ENCODE results near the gene FCF1.

The FCF1 gene

GRCh38 chr14:74669846-74670245, 43.1 kb upstream of the FCF1 start:
- ChIA-PET POLR2A (interaction anchor here (1.1 to 1.2 kb wide), 2 partner anchors 11 to 50 kb away, joined by 3 read pairs; no protein-coding TSS in a partner anchor), CTCF (interaction anchor here (0.9 to 2.1 kb wide), 6 partner anchors 9 to 61 kb away, joined by 3 to 18 read pairs (median 4); partner anchors contain the start of gene LTBP2)
- no peak overlapping the region for H3K4me3 ChIP-seq (ENCODE audit: low read depth, low read length)
- DNase-seq (ENCODE audit: low read depth, low spot score) = no peak
- TF ChIP-seq CTCF (IDR thresholded peaks at IDR 0.05; ENCODE audit: insufficient read depth, low read length, missing control alignments) = no peak

- ChIA-PET POLR2A (interaction anchor here (1.1 to 1.2 kb wide), 2 partner anchors 12 to 51 kb away, joined by 3 read pairs; no protein-coding TSS in a partner anchor), CTCF (interaction anchor here (0.9 to 2.1 kb wide), 8 partner anchors 8 to 131 kb away, joined by 3 to 18 read pairs (median 4); partner anchors contain the start of gene LTBP2)
- no peak for DNase-seq (ENCODE audit: low read depth, low spot score)
- no peak overlapping the region for H3K4me3 ChIP-seq (ENCODE audit: low read depth, low read length)
- no peak for TF ChIP-seq CTCF (IDR thresholded peaks at IDR 0.05; ENCODE audit: insufficient read depth, low read length, missing control alignments)
These were observed 42.1 kb upstream of the FCF1 start for GRCh38 chr14:74670726-74671411.

GRCh38 chr14:74671789-74672188, 41.2 kb upstream of the FCF1 start:
- CTCF ChIA-PET = interaction anchor here (0.7 to 2.0 kb wide), 5 partner anchors 8 to 132 kb away, joined by 3 to 6 read pairs (median 3); no protein-coding TSS in a partner anchor
- H3K4me3 ChIP-seq (ENCODE audit: low read depth, low read length) = no peak overlapping the region
- TF ChIP-seq CTCF (IDR thresholded peaks at IDR 0.05; ENCODE audit: insufficient read depth, low read length, missing control alignments) = no peak
- POLR2A ChIA-PET = no interaction called here
- no peak for DNase-seq (ENCODE audit: low read depth, low spot score)

- ChIA-PET POLR2A (no interaction called here), CTCF (interaction anchor here (0.8 to 1.1 kb wide), 2 partner anchors 32 to 33 kb away, joined by 3 read pairs; no protein-coding TSS in a partner anchor)
- no peak for TF ChIP-seq CTCF (IDR thresholded peaks at IDR 0.05; ENCODE audit: insufficient read depth, low read length, missing control alignments)
These were observed 39.2 kb upstream of the FCF1 start for GRCh38 chr14:74673768-74674167.

GRCh38 chr14:74675219-74675618, 37.7 kb upstream of the FCF1 start:
- POLR2A ChIA-PET = no interaction called here
- H3K4me3 ChIP-seq (ENCODE audit: low read depth, low read length) = no peak overlapping the region
- CTCF ChIA-PET = no interaction called here
- no peak for TF ChIP-seq CTCF (IDR thresholded peaks at IDR 0.05; ENCODE audit: insufficient read depth, low read length, missing control alignments)
- no peak for DNase-seq (ENCODE audit: low read depth, low spot score)

More at GRCh38 chr14:74673768-74674167, 39.2 kb upstream of the FCF1 start:
- no peak for DNase-seq (ENCODE audit: low read depth, low spot score)
- H3K4me3 ChIP-seq (ENCODE audit: low read depth, low read length) = no peak overlapping the region

- TF ChIP-seq CTCF (IDR thresholded peaks at IDR 0.05; ENCODE audit: insufficient read depth, low read length, missing control alignments) = no peak
- H3K4me3 ChIP-seq (ENCODE audit: low read depth, low read length) = no peak overlapping the region
- no peak for DNase-seq (ENCODE audit: low read depth, low spot score)
- POLR2A ChIA-PET = no interaction called here
- CTCF ChIA-PET = no interaction called here
These were observed 30.6 kb upstream of the FCF1 start for GRCh38 chr14:74682169-74682952.
